ENCODE measurements around the gene CPT2. TPM values are rescaled to one million over a fixed set of nuclear protein-coding genes. Genes with fewer than 3 reads are reported as not detected.

The CPT2 gene
- total RNA-seq, 4 donors from 2014 or later, result 23.1 to 134 (median 55.0) TPM

- Histone ChIP-seq H3K4me1 (no peaks in the 10 kb centered on the region), H3K36me3 (peaks cover 0 to 96% (median 3%) of the 10 kb centered on the region in 3 donors), H3K9me3 (peaks cover 0 to 17% (median 1%) of the 10 kb centered on the region in 4 donors), H3K27ac (no peak overlapping the region), H3K27me3 (no peaks in the 10 kb centered on the region), H3K4me3 (no peak overlapping the region)
- TF ChIP-seq POLR2A (IDR thresholded peaks at IDR 0.05), result no peak
- TF ChIP-seq CTCF (IDR thresholded peaks at IDR 0.05), result no peak
- DNase-seq, result no peak
These were observed 13.7 kb downstream of the CPT2 start for GRCh38 chr1:53210352-53210751.

GRCh38 chr1:53210954-53211353 lies 14.3 kb downstream of the CPT2 start:
- TF ChIP-seq POLR2A (IDR thresholded peaks at IDR 0.05) (no peak), CTCF (IDR thresholded peaks at IDR 0.05) (no peak)
- DNase-seq, result no peak
- H3K4me1 ChIP-seq, result no peaks in the 10 kb centered on the region
- H3K36me3 ChIP-seq, result peaks cover 0 to 93% (median 0%) of the 10 kb centered on the region in 3 donors
- peaks cover 0 to 11% (median 1%) of the 10 kb centered on the region in 4 donors for H3K9me3 ChIP-seq
- no peak overlapping the region for H3K4me3 ChIP-seq
- H3K27ac ChIP-seq, result no peak overlapping the region
- no peaks in the 10 kb centered on the region for H3K27me3 ChIP-seq

GRCh38 chr1:53214376-53214940 lies 17.8 kb downstream of the CPT2 start:
- TF ChIP-seq CTCF (IDR thresholded peaks at IDR 0.05) (no peak), POLR2A (IDR thresholded peaks at IDR 0.05) (no peak)
- no peak for DNase-seq
- Histone ChIP-seq H3K27ac (no peak overlapping the region), H3K36me3 (peaks cover 0 to 63% (median 0%) of the 10 kb centered on the region in 3 donors), H3K27me3 (no peaks in the 10 kb centered on the region), H3K4me1 (peaks cover 0 to 4% (median 1%) of the 10 kb centered on the region in 4 donors), H3K9me3 (no peaks in the 10 kb centered on the region), H3K4me3 (no peak overlapping the region)

- Histone ChIP-seq H3K27ac (no peak overlapping the region), H3K4me1 (peaks cover 3 to 9% (median 6%) of the 10 kb centered on the region in 4 donors), H3K4me3 (no peak overlapping the region), H3K9me3 (no peaks in the 10 kb centered on the region), H3K36me3 (peaks cover 0 to 26% (median 0%) of the 10 kb centered on the region in 3 donors), H3K27me3 (no peaks in the 10 kb centered on the region)
- TF ChIP-seq CTCF (IDR thresholded peaks at IDR 0.05) (no peak), POLR2A (IDR thresholded peaks at IDR 0.05) (no peak)
- no peak for DNase-seq
These were observed 21.6 kb downstream of the CPT2 start for GRCh38 chr1:53218201-53218600.

GRCh38 chr1:53219711-53220110 lies 23.1 kb downstream of the CPT2 start:
- Histone ChIP-seq H3K4me1 (peaks cover 3 to 9% (median 6%) of the 10 kb centered on the region in 4 donors), H3K36me3 (peaks cover 0 to 12% (median 0%) of the 10 kb centered on the region in 3 donors), H3K9me3 (no peaks in the 10 kb centered on the region), H3K4me3 (peak overlapping the region; percentile 78 to 86 (median 82)), H3K27ac (peak overlapping the region; percentile 94 to 97 (median 97)), H3K27me3 (no peaks in the 10 kb centered on the region)
- DNase-seq, result no peak
- TF ChIP-seq POLR2A (IDR thresholded peaks at IDR 0.05), result no peak
- TF ChIP-seq CTCF (IDR thresholded peaks at IDR 0.05), result no peak

Measured in Peyer's patch (tissue), 4 donors.